Sigmoid colon (tissue), 3 donors: Measurements from ENCODE around the gene COLQ.

ENCODE experiments used
- CTCF ChIP-seq, 4 experiments: fragments of 450-650 bp in 3 of 4; fragments of 200-600 bp in 1 of 4; IDR thresholded peaks; one replicate each; pipeline ENCODE4 v1.5.1; 2016 to 2019; ENCODE audit warnings: antibody characterized with exemption in 4 of 4, mild to moderate bottlenecking in 3 of 4, moderate library complexity in 2 of 4
- POLR2A ChIP-seq, 2 donors: fragments of 450-650 bp; IDR thresholded peaks; one replicate each; pipeline ENCODE4 v1.6.1; 2016; ENCODE audit warnings: antibody characterized with exemption in 2 of 2, mild to moderate bottlenecking in 2 of 2, moderate library complexity in 2 of 2

GRCh38 chr3:15428539-15428938, 93.0 kb downstream of the COLQ start:
- TF ChIP-seq POLR2A (IDR thresholded peaks at IDR 0.05): no peak
- no peak for TF ChIP-seq CTCF (IDR thresholded peaks at IDR 0.05)
